ENCODE measurements around the gene FBXO48. TPM values are rescaled to one million over a fixed set of nuclear protein-coding genes. Genes with fewer than 3 reads are reported as not detected.

The FBXO48 gene
- total RNA-seq, 1 donor, result 0.72 TPM

GRCh38 chr2:68475110-68475509 lies 8.0 kb upstream of the FBXO48 start:
- no peak for TF ChIP-seq CTCF (IDR thresholded peaks at IDR 0.05; ENCODE audit: extremely low read depth, low read depth, low read length)

GRCh38 chr2:68472796-68473414 lies 5.8 kb upstream of the FBXO48 start:
- H3K9me3 ChIP-seq (ENCODE audit: low read depth, low read length), result no peaks in the 10 kb centered on the region

More at GRCh38 chr2:68475110-68475509, 8.0 kb upstream of the FBXO48 start:
- H3K4me1 ChIP-seq (ENCODE audit: insufficient read depth, low read length), result peaks cover 7% of the 10 kb centered on the region
- no peaks in the 10 kb centered on the region for H4K20me1 ChIP-seq (ENCODE audit: insufficient read depth, low read length)
- no peak overlapping the region for H3K4me3 ChIP-seq (ENCODE audit: insufficient read depth, low read length)
- no peaks in the 10 kb centered on the region for H3K27me3 ChIP-seq (ENCODE audit: insufficient read depth, low read length)
- H3K9me3 ChIP-seq (ENCODE audit: low read depth, low read length), result no peaks in the 10 kb centered on the region
- DNase-seq (ENCODE audit: insufficient read length, low spot score, missing footprints), result no peak
- H3K4me2 ChIP-seq (ENCODE audit: insufficient read depth, low read length), result no peak overlapping the region
- H2AFZ ChIP-seq (ENCODE audit: low read length), result no peak overlapping the region
- H3K27ac ChIP-seq (ENCODE audit: low read depth, low read length), result no peak overlapping the region
- no peaks in the 10 kb centered on the region for H3K36me3 ChIP-seq (ENCODE audit: insufficient read depth, low read length)
- peaks cover 6% of the 10 kb centered on the region for H3K79me2 ChIP-seq (ENCODE audit: insufficient read depth, low read length)

GRCh38 chr2:68471385-68471784 lies 4.3 kb upstream of the FBXO48 start:
- H3K36me3 ChIP-seq (ENCODE audit: insufficient read depth, low read length), result no peaks in the 10 kb centered on the region

More at GRCh38 chr2:68472796-68473414, 5.8 kb upstream of the FBXO48 start:
- H3K27ac ChIP-seq (ENCODE audit: low read depth, low read length), result no peak overlapping the region
- TF ChIP-seq CTCF (IDR thresholded peaks at IDR 0.05; ENCODE audit: extremely low read depth, low read depth, low read length), result no peak
- H3K79me2 ChIP-seq (ENCODE audit: insufficient read depth, low read length), result peaks cover 16% of the 10 kb centered on the region
- H3K4me2 ChIP-seq (ENCODE audit: insufficient read depth, low read length), result no peak overlapping the region
- DNase-seq (ENCODE audit: insufficient read length, low spot score, missing footprints), result no peak
- peaks cover 21% of the 10 kb centered on the region for H3K4me1 ChIP-seq (ENCODE audit: insufficient read depth, low read length)
- no peaks in the 10 kb centered on the region for H4K20me1 ChIP-seq (ENCODE audit: insufficient read depth, low read length)
- no peak overlapping the region for H2AFZ ChIP-seq (ENCODE audit: low read length)
- H3K4me3 ChIP-seq (ENCODE audit: insufficient read depth, low read length), result no peak overlapping the region
- H3K36me3 ChIP-seq (ENCODE audit: insufficient read depth, low read length), result no peaks in the 10 kb centered on the region
- H3K27me3 ChIP-seq (ENCODE audit: insufficient read depth, low read length), result no peaks in the 10 kb centered on the region

More at GRCh38 chr2:68471385-68471784, 4.3 kb upstream of the FBXO48 start:
- Histone ChIP-seq H3K27ac (ENCODE audit: low read depth, low read length) (no peak overlapping the region), H3K4me3 (ENCODE audit: insufficient read depth, low read length) (no peak overlapping the region), H3K4me1 (ENCODE audit: insufficient read depth, low read length) (peaks cover 25% of the 10 kb centered on the region), H2AFZ (ENCODE audit: low read length) (no peak overlapping the region), H4K20me1 (ENCODE audit: insufficient read depth, low read length) (no peaks in the 10 kb centered on the region), H3K9me3 (ENCODE audit: low read depth, low read length) (no peaks in the 10 kb centered on the region), H3K4me2 (ENCODE audit: insufficient read depth, low read length) (no peak overlapping the region), H3K79me2 (ENCODE audit: insufficient read depth, low read length) (peaks cover 16% of the 10 kb centered on the region), H3K27me3 (ENCODE audit: insufficient read depth, low read length) (no peaks in the 10 kb centered on the region)
- DNase-seq (ENCODE audit: insufficient read length, low spot score, missing footprints), result no peak
- no peak for TF ChIP-seq CTCF (IDR thresholded peaks at IDR 0.05; ENCODE audit: extremely low read depth, low read depth, low read length)
